ENCODE results near the gene DOC2B.
"Not testable (repeated sequence)": the region's sequence is repeated elsewhere in the genome, so short reads cannot be mapped to it uniquely, and the experiment has no call there.

DOC2B gene

GRCh38 chr17:133932-134331 lies 47.5 kb downstream of the DOC2B start:
- not testable (repeated sequence) for H3K27ac ChIP-seq; DNase-seq (ENCODE audit: low read depth, low spot score)

- not testable (repeated sequence) for DNase-seq (ENCODE audit: low read depth, low spot score); H3K27ac ChIP-seq
Measured at GRCh38 chr17:118339-118917, 63.0 kb downstream of the DOC2B start.

GRCh38 chr17:113111-113510 lies 68.3 kb downstream of the DOC2B start:
- not testable (repeated sequence) for H3K27ac ChIP-seq; DNase-seq (ENCODE audit: low read depth, low spot score)

Measured in epithelial cell of prostate (primary cell).